HepG2 (cell line): Measurements from ENCODE around the gene NDRG2. TPM values are rescaled to one million over a fixed set of nuclear protein-coding genes. Genes with fewer than 3 reads are reported as not detected.

Experiments
- CENPX ChIP-seq: sonication (generic); formaldehyde crosslinking; IDR thresholded peaks from 2 replicates; pipeline ENCODE4 v1.9.0; 2021; ENCODE audit warnings: mild to moderate bottlenecking, missing genetic modification reagents, moderate library complexity
- ETV5 ChIP-seq: IDR thresholded peaks from 2 replicates; pipeline ENCODE4 v1.6.1; 2018; ENCODE audit warnings: missing biosample characterization, missing genetic modification reagents, inconsistent platforms, borderline replicate concordance
- FIP1L1 ChIP-seq: fragments of 200-400 bp; formaldehyde crosslinking; IDR thresholded peaks from 2 replicates; pipeline ENCODE4 v1.6.1; 2018; ENCODE audit warnings: low read depth, mild to moderate bottlenecking, low read length, moderate library complexity, borderline replicate concordance; ENCODE audit not compliant: insufficient read depth
- FLYWCH1 ChIP-seq: sonication (generic); formaldehyde crosslinking; IDR thresholded peaks from 2 replicates; pipeline ENCODE4 v1.8.1; 2023; ENCODE audit warnings: mild to moderate bottlenecking, missing genetic modification reagents
- FOXO1 ChIP-seq: sonication (generic); formaldehyde crosslinking; IDR thresholded peaks from 2 replicates; pipeline ENCODE4 v1.4.0; 2020; ENCODE audit warnings: missing genetic modification reagents
- NR2F2 ChIP-seq: IDR thresholded peaks from 2 replicates; pipeline ENCODE4 v1.6.1; 2012; ENCODE audit warnings: low read depth, inconsistent platforms, borderline replicate concordance
- PHF5A ChIP-seq: IDR thresholded peaks from one replicate; pipeline ENCODE4 v1.6.1; 2018; ENCODE audit warnings: low read depth, missing genetic modification reagents; ENCODE audit not compliant: unreplicated experiment
- RBM39 ChIP-seq: fragments of 200-400 bp; formaldehyde crosslinking; IDR thresholded peaks from one replicate; pipeline ENCODE4 v1.6.1; 2018; ENCODE audit warnings: antibody characterized with exemption, mild to moderate bottlenecking, low read depth, low read length; ENCODE audit not compliant: poor library complexity, severe bottlenecking
- SALL1 ChIP-seq: sonication (generic); formaldehyde crosslinking; IDR thresholded peaks from 2 replicates; pipeline ENCODE4 v1.8.0; 2022; ENCODE audit warnings: mild to moderate bottlenecking, missing genetic modification reagents
- SMAD1 ChIP-seq: sonication (generic); formaldehyde crosslinking; IDR thresholded peaks from 2 replicates; pipeline ENCODE4 v1.4.0; 2020; ENCODE audit warnings: missing genetic modification reagents, low read depth, mild to moderate bottlenecking, borderline replicate concordance
- SOX5 ChIP-seq: IDR thresholded peaks from 2 replicates; pipeline ENCODE4 v1.6.1; 2016; ENCODE audit warnings: borderline replicate concordance
- ZBTB4 ChIP-seq: sonication (generic); formaldehyde crosslinking; IDR thresholded peaks from 2 replicates; pipeline ENCODE4 v1.4.0; 2020; ENCODE audit warnings: missing genetic modification reagents, mild to moderate bottlenecking, borderline replicate concordance
- ZFP91 ChIP-seq: sonication (generic); formaldehyde crosslinking; IDR thresholded peaks from 2 replicates; pipeline ENCODE4 v1.9.0; 2022; ENCODE audit warnings: missing genetic modification reagents, mild to moderate bottlenecking, borderline replicate concordance
- ZNF136 ChIP-seq: sonication (generic); formaldehyde crosslinking; IDR thresholded peaks from 2 replicates; pipeline ENCODE4 v1.8.1; 2022; ENCODE audit warnings: low read depth, mild to moderate bottlenecking, moderate library complexity, missing genetic modification reagents
- ZNF280D ChIP-seq: sonication (generic); formaldehyde crosslinking; IDR thresholded peaks from 2 replicates; pipeline ENCODE4 v1.5.1; 2020; ENCODE audit warnings: mild to moderate bottlenecking, missing genetic modification reagents
- ZNF414 ChIP-seq: sonication (generic); formaldehyde crosslinking; IDR thresholded peaks from 2 replicates; pipeline ENCODE4 v1.5.0; 2020; ENCODE audit warnings: missing genetic modification reagents
- polyA plus RNA-seq, 8 experiments: library from polyadenylated mRNA; depleted of rRNA in 3 of 8; stranded (reverse) in 7 of 8; unstranded in 1 of 8; fragments of >200 nt; fragmentation: Illumina TruSeq in 4 of 8; extraction: Trizol in 4 of 8; gene quantifications; 2 replicates each; pipeline versions ENCODE4 v1.2.1 to v1.2.3, GENCODE V29; 2011 to 2016; ENCODE audit warnings: low read depth in 4 of 8, missing spikeins in 1 of 8, mixed read lengths in 1 of 8; ENCODE audit not compliant: insufficient read depth in 1 of 8
- total RNA-seq, 5 experiments: library from RNA; depleted of rRNA; stranded (reverse); fragments of >200 nt; fragmentation: Illumina TruSeq; extraction: Trizol; gene quantifications; 2 replicates each; pipeline ENCODE4 v1.2.3, GENCODE V29; 2016; ENCODE audit warnings: low read depth in 1 of 5
- TF ChIP-seq, protein P1 (sequence below): IDR thresholded peaks from 2 replicates; pipeline ENCODE4 v1.6.1; 2016

Gene NDRG2
- total and polyA plus RNA-seq, 2 of the 13 experiments (the other 11 are each of a cell fraction or from before 2014, with no cell fraction given): 27.2 to 189 TPM

- TF ChIP-seq ZBTB4 (CRISPR knock-in tag) (no peak), PHF5A (CRISPR knock-in tag) (no peak), FIP1L1 (no peak), RBM39 (no peak), FOXO1 (CRISPR knock-in tag) (no peak), FLYWCH1 (CRISPR knock-in tag) (no peak), ETV5 (CRISPR knock-in tag) (peak; percentile 59; the same call in 1 of the 2 replicates), ZNF280D (CRISPR knock-in tag) (no peak), ZNF414 (CRISPR knock-in tag) (peak; percentile 22; the same call in 1 of the 2 replicates), SALL1 (peak; percentile 42; the same call in 1 of the 2 replicates), CENPX (CRISPR knock-in tag) (no peak), NR2F2 (0 out of 2 replicates have a peak, but pooled peaks have one; percentile 58), SOX5 (CRISPR knock-in tag) (no peak), ZFP91 (no peak), SMAD1 (no peak), ZNF136 (CRISPR knock-in tag) (no peak)
- TF ChIP-seq, protein P1, sequence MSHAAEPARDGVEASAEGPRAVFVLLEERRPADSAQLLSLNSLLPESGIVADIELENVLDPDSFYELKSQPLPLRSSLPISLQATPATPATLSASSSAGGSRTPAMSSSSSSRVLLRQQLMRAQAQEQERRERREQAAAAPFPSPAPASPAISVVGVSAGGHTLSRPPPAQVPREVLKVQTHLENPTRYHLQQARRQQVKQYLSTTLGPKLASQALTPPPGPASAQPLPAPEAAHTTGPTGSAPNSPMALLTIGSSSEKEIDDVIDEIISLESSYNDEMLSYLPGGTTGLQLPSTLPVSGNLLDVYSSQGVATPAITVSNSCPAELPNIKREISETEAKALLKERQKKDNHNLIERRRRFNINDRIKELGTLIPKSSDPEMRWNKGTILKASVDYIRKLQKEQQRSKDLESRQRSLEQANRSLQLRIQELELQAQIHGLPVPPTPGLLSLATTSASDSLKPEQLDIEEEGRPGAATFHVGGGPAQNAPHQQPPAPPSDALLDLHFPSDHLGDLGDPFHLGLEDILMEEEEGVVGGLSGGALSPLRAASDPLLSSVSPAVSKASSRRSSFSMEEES (CRISPR knock-in tag): 0 out of 2 replicates have a peak, but pooled peaks have one; percentile 12
These were observed 860 bp downstream of the NDRG2 start (continued) for GRCh38 chr14:21023817-21024584.
